Activated CD8-positive, alpha-beta T cell treated with anti-CD3 and anti-CD28 coated beads, Interleukin-2, amount 10 ng/mL, durations not matched to agents 7 days and 5 days (primary cell): ENCODE results near the gene C1orf226. TPM values are rescaled to one million over a fixed set of nuclear protein-coding genes. Genes with fewer than 3 reads are reported as not detected.

ENCODE experiments used
- ATAC-seq: fragments of 150-1000 bp; cut with Tn5 transposase; one replicate; pipeline ENCODE4 v1.10.0; 2021; ENCODE audit warnings: moderate library complexity
- CTCF ChIA-PET: fragments of 350-600 bp; sonication (Branson Sonifier 250); formaldehyde crosslinking; loops from one replicate; lab custom pipeline; 2021; ENCODE audit warnings: antibody characterized with exemption; lab: Charles Lee
- POLR2A ChIA-PET: fragments of 350-600 bp; sonication (Branson Sonifier 250); formaldehyde crosslinking; loops from one replicate; lab custom pipeline; 2021; ENCODE audit warnings: antibody characterized with exemption; lab: Charles Lee
- DNase-seq: peaks from one replicate; pipeline ENCODE4 v3.0.0-alpha.2; 2020
- H3K27ac Mint-ChIP-seq: one replicate; pipeline ENCODE4 v1.8.0; 2021; ENCODE audit warnings: mild to moderate bottlenecking, mixed read lengths
- H3K27me3 Mint-ChIP-seq: one replicate; pipeline ENCODE4 v1.8.0; 2021; ENCODE audit warnings: low read depth, mixed read lengths
- H3K36me3 Mint-ChIP-seq: one replicate; pipeline ENCODE4 v1.8.0; 2021; ENCODE audit warnings: low read depth, mixed read lengths
- H3K4me1 Mint-ChIP-seq: one replicate; pipeline ENCODE4 v1.8.0; 2021; ENCODE audit warnings: low read depth, mixed read lengths
- H3K4me3 Mint-ChIP-seq: one replicate; pipeline ENCODE4 v1.8.0; 2021; ENCODE audit warnings: mild to moderate bottlenecking, mixed read lengths
- H3K9me3 Mint-ChIP-seq: one replicate; pipeline ENCODE4 v1.8.0; 2022; ENCODE audit warnings: mixed read lengths; ENCODE audit not compliant: insufficient read depth
- total RNA-seq, 2 experiments: library from RNA; stranded (reverse); gene quantifications; one replicate each; pipeline ENCODE4 v1.2.3, GENCODE V29; 2021

Gene C1orf226
- total RNA-seq, 2 experiments from 2014 or later = not detected

GRCh38 chr1:162367073-162367472 is 14.5 kb upstream of the C1orf226 start:
- Mint-ChIP-seq H3K27me3 (no peaks in the 10 kb centered on the region), H3K36me3 (no peaks in the 10 kb centered on the region), H3K9me3 (no peaks in the 10 kb centered on the region), H3K4me1 (no peaks in the 10 kb centered on the region), H3K27ac (no peak overlapping the region), H3K4me3 (no peak overlapping the region)
- ChIA-PET CTCF (interaction anchor here (1.2 kb wide), 1 partner anchor 11 kb away, joined by 3 read pairs; no protein-coding TSS in a partner anchor), POLR2A (no interaction called here)
- DNase-seq (no peak), ATAC-seq (no peak)

DNA sequence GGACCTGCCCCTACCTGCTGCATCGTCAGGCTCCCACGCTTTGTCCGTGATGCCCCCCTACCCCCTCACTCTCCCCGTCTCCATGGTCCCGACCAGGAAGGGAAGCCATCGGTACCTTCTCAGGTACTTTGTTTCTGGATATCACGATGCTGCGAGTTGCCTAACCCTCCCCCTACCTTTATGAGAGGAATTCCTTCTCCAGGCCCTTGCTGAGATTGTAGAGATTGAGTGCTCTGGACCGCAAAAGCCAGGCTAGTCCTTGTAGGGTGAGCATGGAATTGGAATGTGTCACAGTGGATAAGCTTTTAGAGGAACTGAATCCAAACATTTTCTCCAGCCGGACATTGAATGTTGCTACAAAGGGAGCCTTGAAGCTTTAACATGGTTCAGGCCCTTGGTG is 13.8 kb upstream of the C1orf226 start:
- ATAC-seq = no peak
- no peaks in the 10 kb centered on the region for H3K27me3 Mint-ChIP-seq
- POLR2A ChIA-PET = interaction anchor here (0.6 kb wide), 1 partner anchor 533 kb away, joined by 3 read pairs; no protein-coding TSS in a partner anchor
- CTCF ChIA-PET = no interaction called here
- no peak overlapping the region for H3K27ac Mint-ChIP-seq
- no peaks in the 10 kb centered on the region for H3K36me3 Mint-ChIP-seq
- no peaks in the 10 kb centered on the region for H3K4me1 Mint-ChIP-seq
- no peak for DNase-seq
- no peaks in the 10 kb centered on the region for H3K9me3 Mint-ChIP-seq
- no peak overlapping the region for H3K4me3 Mint-ChIP-seq

DNA sequence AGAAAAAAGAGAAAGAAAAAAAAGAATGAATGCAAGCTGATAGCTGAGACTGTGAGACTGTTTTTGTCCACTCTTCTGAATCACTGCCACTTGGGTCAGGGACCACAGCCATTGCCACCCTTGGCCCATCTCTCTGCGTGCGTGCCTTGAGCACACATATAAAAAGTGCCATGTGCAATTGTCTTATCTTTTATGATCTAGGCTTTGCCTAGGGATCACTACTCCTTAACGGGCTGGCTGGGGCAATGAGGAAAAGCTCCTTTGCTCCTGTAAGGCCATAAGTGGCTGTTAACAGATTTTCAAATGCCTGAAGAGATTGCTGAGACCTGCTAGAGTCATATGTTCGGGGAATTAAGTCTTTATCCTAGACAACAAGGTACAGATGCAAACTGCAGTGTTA is 13.1 kb upstream of the C1orf226 start:
- Mint-ChIP-seq H3K27me3 (no peaks in the 10 kb centered on the region), H3K4me1 (no peaks in the 10 kb centered on the region), H3K36me3 (no peaks in the 10 kb centered on the region), H3K27ac (no peak overlapping the region), H3K4me3 (no peak overlapping the region), H3K9me3 (no peaks in the 10 kb centered on the region)
- DNase-seq = no peak
- no peak for ATAC-seq
- CTCF ChIA-PET = no interaction called here
- POLR2A ChIA-PET = no interaction called here

- ATAC-seq (no peak), DNase-seq (no peak)
- no peaks in the 10 kb centered on the region for H3K4me1 Mint-ChIP-seq
- H3K27ac Mint-ChIP-seq = no peak overlapping the region
- H3K9me3 Mint-ChIP-seq = no peaks in the 10 kb centered on the region
- no peaks in the 10 kb centered on the region for H3K36me3 Mint-ChIP-seq
- H3K4me3 Mint-ChIP-seq = no peak overlapping the region
- CTCF ChIA-PET = no interaction called here
- POLR2A ChIA-PET = interaction anchor here (0.7 kb wide), 1 partner anchor 327 kb away, joined by 3 read pairs; no protein-coding TSS in a partner anchor
- H3K27me3 Mint-ChIP-seq = no peaks in the 10 kb centered on the region
These were observed 12.0 kb upstream of the C1orf226 start for GRCh38 chr1:162369571-162369970.

DNA sequence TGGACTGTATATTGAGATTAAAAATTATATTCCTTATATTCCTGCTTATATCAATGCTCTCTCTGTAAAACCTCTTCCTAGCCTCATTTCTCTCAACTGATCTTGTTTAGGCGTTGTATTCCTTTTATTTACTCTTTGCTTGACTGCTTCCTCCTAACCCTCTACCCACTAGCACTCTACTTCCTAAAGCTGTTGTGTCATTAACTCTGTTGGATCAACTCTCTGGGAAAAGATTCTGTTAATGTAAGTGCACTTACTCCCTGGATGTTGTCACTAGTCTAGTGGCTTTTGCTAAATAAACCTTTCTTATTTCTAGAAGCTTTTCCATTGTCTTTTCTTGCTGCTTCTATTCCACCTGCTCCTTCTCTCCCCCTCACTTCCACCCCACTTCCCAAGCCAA is 11.4 kb upstream of the C1orf226 start:
- Mint-ChIP-seq H3K4me3 (no peak overlapping the region), H3K36me3 (no peaks in the 10 kb centered on the region), H3K27ac (no peak overlapping the region), H3K9me3 (no peaks in the 10 kb centered on the region), H3K27me3 (no peaks in the 10 kb centered on the region), H3K4me1 (no peaks in the 10 kb centered on the region)
- ChIA-PET CTCF (no interaction called here), POLR2A (no interaction called here)
- ATAC-seq (no peak), DNase-seq (no peak)

DNA sequence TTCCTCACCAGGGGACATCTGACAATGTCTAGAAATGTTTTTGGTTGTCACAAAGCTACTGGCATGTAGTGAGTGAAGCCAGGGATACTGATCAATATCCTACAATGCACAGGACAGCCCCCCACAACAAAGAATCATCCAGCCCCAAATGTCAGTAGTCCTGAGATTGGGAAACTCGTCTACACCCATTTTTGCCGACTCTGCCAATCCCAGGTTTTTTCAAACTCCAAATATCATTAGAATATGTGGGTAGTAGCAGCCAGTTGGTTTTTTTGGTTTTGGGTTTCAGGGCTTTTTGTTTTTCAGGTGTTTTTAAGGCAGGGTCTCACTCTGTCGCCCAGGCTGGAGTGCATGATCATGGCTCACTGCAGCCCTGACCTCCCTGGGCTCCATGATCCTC is 10.8 kb upstream of the C1orf226 start:
- H3K36me3 Mint-ChIP-seq = no peaks in the 10 kb centered on the region
- H3K27me3 Mint-ChIP-seq = no peaks in the 10 kb centered on the region
- no peaks in the 10 kb centered on the region for H3K9me3 Mint-ChIP-seq
- H3K4me1 Mint-ChIP-seq = no peaks in the 10 kb centered on the region
- DNase-seq (no peak), ATAC-seq (no peak)
- ChIA-PET CTCF (no interaction called here), POLR2A (no interaction called here)
- no peak overlapping the region for H3K4me3 Mint-ChIP-seq
- no peak overlapping the region for H3K27ac Mint-ChIP-seq

GRCh38 chr1:162371611-162372010 is 9.9 kb upstream of the C1orf226 start:
- H3K36me3 Mint-ChIP-seq = no peaks in the 10 kb centered on the region
- ChIA-PET POLR2A (no interaction called here), CTCF (no interaction called here)
- no peak overlapping the region for H3K4me3 Mint-ChIP-seq
- ATAC-seq = no peak
- no peaks in the 10 kb centered on the region for H3K4me1 Mint-ChIP-seq
- H3K27me3 Mint-ChIP-seq = no peaks in the 10 kb centered on the region
- H3K27ac Mint-ChIP-seq = no peak overlapping the region
- H3K9me3 Mint-ChIP-seq = no peaks in the 10 kb centered on the region
- no peak for DNase-seq

DNA sequence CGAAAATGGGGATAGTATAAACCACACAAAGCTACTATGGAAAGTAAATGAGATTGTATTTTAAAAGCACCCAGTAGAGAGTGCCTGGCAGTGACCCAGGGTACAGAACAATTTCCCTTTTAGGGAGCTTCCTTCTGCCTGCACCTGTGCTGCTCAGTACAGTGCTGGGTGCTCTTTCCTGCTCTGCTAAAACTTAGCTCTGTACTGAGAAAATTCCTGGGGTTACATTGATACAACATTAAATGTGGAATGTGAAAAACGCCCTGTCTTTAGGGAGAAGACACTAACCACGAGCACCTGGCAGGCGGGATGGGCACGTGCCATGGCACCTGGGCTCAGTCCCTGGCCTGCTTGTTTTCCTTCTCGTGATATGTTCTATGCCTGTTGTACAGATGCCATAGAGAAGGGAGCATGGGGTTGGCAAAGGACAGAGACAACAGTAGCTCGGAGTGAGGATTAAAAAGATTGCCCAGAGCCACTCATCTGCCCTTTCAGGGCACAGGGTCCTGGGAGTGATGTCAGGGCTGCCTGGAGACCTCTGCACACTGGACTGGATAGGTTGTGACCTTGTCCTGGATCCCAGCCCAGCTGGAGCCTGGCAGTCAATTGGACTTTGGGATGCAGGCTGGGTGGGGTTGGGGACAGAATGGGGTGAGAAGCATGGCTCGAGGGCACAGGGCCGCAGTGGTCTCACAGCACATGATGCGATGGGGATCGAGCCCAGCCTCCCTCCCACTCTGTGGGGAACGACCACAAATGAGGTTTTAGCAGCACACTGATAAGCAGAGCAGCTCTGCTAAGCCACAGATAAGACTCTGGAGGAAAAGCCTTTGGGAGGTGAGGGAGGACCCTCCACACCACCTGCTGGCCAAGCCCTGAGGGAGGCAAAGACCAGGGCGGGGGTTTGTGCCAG is 9.1 kb upstream of the C1orf226 start:
- Mint-ChIP-seq H3K27ac (no peak overlapping the region), H3K4me3 (no peak overlapping the region), H3K27me3 (no peaks in the 10 kb centered on the region), H3K36me3 (no peaks in the 10 kb centered on the region), H3K9me3 (no peaks in the 10 kb centered on the region), H3K4me1 (no peaks in the 10 kb centered on the region)
- POLR2A ChIA-PET = no interaction called here
- no peak for DNase-seq
- ATAC-seq = no peak
- CTCF ChIA-PET = no interaction called here

DNA sequence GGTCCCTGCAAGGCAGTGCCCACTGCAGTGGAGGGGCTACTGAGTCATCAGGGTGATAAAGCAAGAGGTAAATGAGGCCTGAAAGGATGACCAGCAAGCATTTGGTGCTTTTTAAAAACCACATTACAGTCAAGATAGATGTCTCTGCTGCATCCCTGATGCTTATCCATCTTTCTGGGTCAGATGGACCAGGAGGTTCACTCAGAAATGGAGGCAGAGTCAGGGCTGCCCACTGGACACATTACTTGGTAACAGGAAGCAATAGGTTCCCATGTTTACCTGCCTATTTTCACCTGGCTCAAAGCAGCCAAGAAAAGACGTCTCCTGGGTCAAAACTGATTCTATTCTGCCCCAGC is 8.5 kb upstream of the C1orf226 start:
- POLR2A ChIA-PET = no interaction called here

GRCh38 chr1:162373541-162374260 is 7.8 kb upstream of the C1orf226 start:
- POLR2A ChIA-PET = no interaction called here
- H3K27ac Mint-ChIP-seq = no peak overlapping the region
- H3K4me3 Mint-ChIP-seq = no peak overlapping the region
- no peaks in the 10 kb centered on the region for H3K9me3 Mint-ChIP-seq
- H3K4me1 Mint-ChIP-seq = no peaks in the 10 kb centered on the region
- CTCF ChIA-PET = no interaction called here
- H3K27me3 Mint-ChIP-seq = no peaks in the 10 kb centered on the region
- H3K36me3 Mint-ChIP-seq = no peaks in the 10 kb centered on the region
- DNase-seq (no peak), ATAC-seq (no peak)

More for the DNA sequence above, 8.5 kb upstream of the C1orf226 start:
- no peak for DNase-seq
- ATAC-seq = no peak
- Mint-ChIP-seq H3K27me3 (no peaks in the 10 kb centered on the region), H3K9me3 (no peaks in the 10 kb centered on the region), H3K4me3 (no peak overlapping the region), H3K4me1 (no peaks in the 10 kb centered on the region), H3K27ac (no peak overlapping the region), H3K36me3 (no peaks in the 10 kb centered on the region)
- CTCF ChIA-PET = no interaction called here

DNA sequence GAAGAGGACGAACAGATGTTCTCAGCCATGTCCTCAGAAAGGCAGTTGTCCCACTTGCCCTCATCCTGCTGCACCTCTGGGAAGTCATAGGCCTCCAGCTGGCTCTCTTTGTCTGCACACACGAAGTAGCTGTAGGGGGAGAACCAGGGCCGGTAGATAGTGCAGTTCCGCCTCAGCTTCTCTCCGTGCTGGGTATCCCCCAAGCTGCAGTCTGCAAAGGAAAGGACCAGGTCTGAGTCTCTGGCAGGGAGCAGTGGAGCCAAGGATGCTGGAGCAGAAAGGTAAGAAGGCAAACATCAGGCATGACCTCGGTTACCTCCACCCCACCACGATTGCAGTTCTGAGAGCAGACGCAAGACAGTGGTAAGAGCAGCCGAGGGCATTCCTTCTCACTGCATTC is 7.1 kb upstream of the C1orf226 start:
- Mint-ChIP-seq H3K27ac (no peak overlapping the region), H3K4me1 (no peaks in the 10 kb centered on the region), H3K27me3 (no peaks in the 10 kb centered on the region), H3K36me3 (no peaks in the 10 kb centered on the region), H3K4me3 (no peak overlapping the region), H3K9me3 (no peaks in the 10 kb centered on the region)
- ChIA-PET CTCF (no interaction called here), POLR2A (no interaction called here)
- ATAC-seq (no peak), DNase-seq (no peak)

GRCh38 chr1:162375463-162375862 is 6.1 kb upstream of the C1orf226 start:
- no peaks in the 10 kb centered on the region for H3K27me3 Mint-ChIP-seq
- POLR2A ChIA-PET = no interaction called here
- CTCF ChIA-PET = no interaction called here

More at GRCh38 chr1:162375463-162375862, 6.1 kb upstream of the C1orf226 start:
- Mint-ChIP-seq H3K27ac (no peak overlapping the region), H3K4me3 (no peak overlapping the region), H3K9me3 (no peaks in the 10 kb centered on the region), H3K4me1 (no peaks in the 10 kb centered on the region), H3K36me3 (no peaks in the 10 kb centered on the region)
- ATAC-seq (no peak), DNase-seq (no peak)
